Osteoblast (primary cell): Measurements from ENCODE around the gene DYRK1B. TPM values are rescaled to one million over a fixed set of nuclear protein-coding genes. Genes with fewer than 3 reads are reported as not detected.

Experiments used
- DNase-seq: peaks from one replicate; pipeline ENCODE4 v3.0.0; 2011; ENCODE audit warnings: low spot score, mixed read lengths; ENCODE audit not compliant: insufficient read length; ENCODE audit errors: missing footprints
- H2AFZ ChIP-seq: 2 replicates; pipeline ENCODE4 v1.6.0; 2011; ENCODE audit warnings: mild to moderate bottlenecking, low read length
- H3K27ac ChIP-seq: 2 replicates; pipeline ENCODE4 v1.5.1; 2011; ENCODE audit warnings: mild to moderate bottlenecking, low read depth, low read length, moderate library complexity
- H3K27me3 ChIP-seq: 2 replicates; pipeline ENCODE4 v1.6.0; 2012; ENCODE audit warnings: mild to moderate bottlenecking, control low read depth, inconsistent platforms, low read length, moderate library complexity; ENCODE audit not compliant: insufficient read depth
- H3K36me3 ChIP-seq: 2 replicates; pipeline ENCODE4 v1.5.1; 2011; ENCODE audit warnings: mild to moderate bottlenecking, low read length, control low read depth, moderate library complexity; ENCODE audit not compliant: insufficient read depth
- H3K4me1 ChIP-seq: 2 replicates; pipeline ENCODE4 v1.5.1; 2011; ENCODE audit warnings: mild to moderate bottlenecking, low read length, control low read depth, moderate library complexity; ENCODE audit not compliant: insufficient read depth
- H3K4me2 ChIP-seq: 2 replicates; pipeline ENCODE4 v1.6.0; 2011; ENCODE audit warnings: mild to moderate bottlenecking, low read length; ENCODE audit not compliant: insufficient read depth
- H3K4me3 ChIP-seq: fragments of 200-600 bp; sonication (generic); 3 replicates; pipeline ENCODE4 v1.5.1; 2012; ENCODE audit warnings: mild to moderate bottlenecking, low read length, inconsistent platforms; ENCODE audit not compliant: insufficient read depth
- H3K79me2 ChIP-seq: 2 replicates; pipeline ENCODE4 v1.6.0; 2012; ENCODE audit warnings: mild to moderate bottlenecking, low read length, control low read depth, inconsistent platforms; ENCODE audit not compliant: insufficient read depth
- H3K9me3 ChIP-seq: 2 replicates; pipeline ENCODE4 v1.5.1; 2011; ENCODE audit warnings: low read depth, low read length, control low read depth
- H4K20me1 ChIP-seq: 2 replicates; pipeline ENCODE4 v1.6.0; 2012; ENCODE audit warnings: mild to moderate bottlenecking, low read length, control low read depth; ENCODE audit not compliant: insufficient read depth
- CTCF ChIP-seq: IDR thresholded peaks from 2 replicates; pipeline ENCODE4 v1.5.1; 2011; ENCODE audit warnings: mild to moderate bottlenecking, low read depth, low read length, moderate library complexity; ENCODE audit errors: extremely low read depth
- total RNA-seq: library from RNA; depleted of rRNA; stranded (reverse); fragments of >200 nt; gene quantifications from 2 replicates; pipeline ENCODE4 v1.2.3, GENCODE V29; 2012

The DYRK1B gene
- total RNA-seq, 1 donor = 19.5 TPM

GRCh38 chr19:39825093-39825463 lies 8.9 kb downstream of the DYRK1B start:
- Histone ChIP-seq H3K79me2 (peaks cover 13% of the 10 kb centered on the region), H3K27ac (no peak overlapping the region), H4K20me1 (no peaks in the 10 kb centered on the region), H3K36me3 (peaks cover 20% of the 10 kb centered on the region), H3K4me3 (no peak overlapping the region), H3K9me3 (no peaks in the 10 kb centered on the region), H3K4me2 (no peak overlapping the region), H3K27me3 (no peaks in the 10 kb centered on the region), H2AFZ (peak overlapping the region; percentile 48), H3K4me1 (peaks cover 7% of the 10 kb centered on the region)
- DNase-seq = peak; percentile 81
- TF ChIP-seq CTCF = no peak

GRCh38 chr19:39824143-39825092 lies 9.5 kb downstream of the DYRK1B start:
- peak overlapping the region; percentile 99 for H3K4me2 ChIP-seq
- peak; percentile 99 for DNase-seq
- peak overlapping the region; percentile 41 for H3K27ac ChIP-seq
- H3K27me3 ChIP-seq = no peaks in the 10 kb centered on the region
- peaks cover 7% of the 10 kb centered on the region for H3K4me1 ChIP-seq
- peaks cover 13% of the 10 kb centered on the region for H3K79me2 ChIP-seq
- H3K4me3 ChIP-seq = peak overlapping the region; percentile 93
- no peaks in the 10 kb centered on the region for H4K20me1 ChIP-seq
- no peaks in the 10 kb centered on the region for H3K9me3 ChIP-seq
- no peak for TF ChIP-seq CTCF
- H3K36me3 ChIP-seq = peaks cover 13% of the 10 kb centered on the region
- peak overlapping the region; percentile 95 for H2AFZ ChIP-seq

- peak overlapping the region; percentile 99 for H3K4me2 ChIP-seq
- H3K4me3 ChIP-seq = peak overlapping the region; percentile 93
- DNase-seq = peak; percentile 87
- H3K36me3 ChIP-seq = peaks cover 7% of the 10 kb centered on the region
- H3K4me1 ChIP-seq = peaks cover 7% of the 10 kb centered on the region
- H3K79me2 ChIP-seq = peaks cover 13% of the 10 kb centered on the region
- no peaks in the 10 kb centered on the region for H4K20me1 ChIP-seq
- no peaks in the 10 kb centered on the region for H3K9me3 ChIP-seq
- TF ChIP-seq CTCF = no peak
- H3K27ac ChIP-seq = no peak overlapping the region
- peak overlapping the region; percentile 95 for H2AFZ ChIP-seq
- H3K27me3 ChIP-seq = no peaks in the 10 kb centered on the region
Observed at GRCh38 chr19:39823686-39824085, 10.3 kb downstream of the DYRK1B start.

GRCh38 chr19:39820696-39821095 lies 13.3 kb downstream of the DYRK1B start:
- Histone ChIP-seq H3K9me3 (no peaks in the 10 kb centered on the region), H3K27ac (no peak overlapping the region), H3K4me3 (no peak overlapping the region), H2AFZ (no peak overlapping the region), H3K27me3 (no peaks in the 10 kb centered on the region), H3K4me1 (peaks cover 7% of the 10 kb centered on the region), H3K4me2 (no peak overlapping the region), H3K36me3 (no peaks in the 10 kb centered on the region), H3K79me2 (peaks cover 13% of the 10 kb centered on the region), H4K20me1 (no peaks in the 10 kb centered on the region)
- no peak for DNase-seq
- TF ChIP-seq CTCF = no peak
